GM10847 (cell line): ENCODE results near the gene CD247.

Source experiments
- POLR2A ChIP-seq: IDR thresholded peaks from 2 replicates; pipeline ENCODE4 v1.6.1; 2011; ENCODE audit not compliant: insufficient read length; ENCODE audit errors: extremely low read depth

Gene CD247

GRCh38 chr1:167431909-167432650, 86.2 kb downstream of the CD247 start:
- no peak for TF ChIP-seq POLR2A

DNA sequence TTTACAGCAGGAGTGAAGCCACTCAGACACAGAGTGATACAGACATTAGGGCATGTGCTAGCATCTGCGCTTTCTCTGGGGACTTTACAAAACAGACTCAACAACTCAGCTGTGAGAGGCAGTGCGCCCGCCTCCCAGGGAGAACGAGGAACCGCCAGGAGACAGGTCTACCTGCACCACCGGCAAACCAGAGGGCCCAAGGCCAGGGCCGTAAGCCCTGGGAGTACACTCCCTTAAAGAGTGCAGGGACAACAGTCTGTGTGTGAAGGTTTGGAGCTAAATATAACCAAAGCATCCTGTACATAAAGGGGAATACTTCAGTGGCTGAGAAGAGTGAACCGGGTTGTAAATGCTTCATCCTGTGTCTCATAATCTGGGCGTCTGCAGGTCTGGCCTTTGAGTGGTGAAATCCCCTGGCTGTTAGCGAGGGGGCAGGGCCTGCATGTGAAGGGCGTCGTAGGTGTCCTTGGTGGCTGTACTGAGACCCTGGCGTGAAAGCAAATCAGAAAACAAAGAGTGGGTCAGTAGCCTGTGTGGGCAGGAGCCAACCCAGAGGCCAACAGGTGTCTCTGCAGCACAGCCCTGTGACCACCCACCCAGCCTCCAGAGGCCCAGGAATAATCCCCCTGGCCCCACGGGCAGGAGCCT, 86.9 kb downstream of the CD247 start:
- TF ChIP-seq POLR2A, result no peak

GRCh38 chr1:167430849-167431242, 87.5 kb downstream of the CD247 start:
- no peak for TF ChIP-seq POLR2A

DNA sequence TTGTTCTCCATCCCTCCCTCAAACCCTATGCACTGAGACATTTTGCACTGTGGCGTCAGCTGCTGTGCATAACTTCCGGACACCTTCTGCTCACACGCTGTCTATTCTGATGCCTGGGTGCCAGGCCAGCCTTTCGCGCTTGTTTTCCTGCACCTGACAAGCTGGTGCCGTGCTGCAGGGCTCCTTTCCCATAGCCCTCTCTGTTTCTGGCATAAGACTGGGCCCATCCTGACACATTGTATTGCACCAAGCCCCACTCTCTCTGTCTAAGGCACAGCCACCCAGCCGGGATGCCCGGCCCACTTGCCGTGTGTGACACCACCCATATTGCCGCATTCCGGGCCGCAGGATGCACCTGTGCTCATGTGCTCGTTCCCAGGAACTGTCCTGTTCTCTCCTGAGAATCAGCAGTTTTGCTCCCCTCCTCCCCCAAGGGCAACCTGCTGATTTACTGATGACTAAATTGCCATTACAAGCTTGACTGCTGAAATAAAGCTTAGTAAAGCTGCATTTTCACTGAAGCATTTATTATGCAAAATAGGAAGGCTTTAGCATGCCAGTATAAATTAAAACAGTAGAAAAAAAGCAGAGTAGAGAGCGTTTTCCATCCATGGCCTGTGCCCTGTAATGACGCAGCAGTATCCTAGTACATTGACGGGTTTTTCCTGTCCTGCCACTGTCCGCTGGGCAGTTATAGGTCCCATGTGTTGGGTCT, 88.0 kb downstream of the CD247 start:
- TF ChIP-seq POLR2A, result no peak

DNA sequence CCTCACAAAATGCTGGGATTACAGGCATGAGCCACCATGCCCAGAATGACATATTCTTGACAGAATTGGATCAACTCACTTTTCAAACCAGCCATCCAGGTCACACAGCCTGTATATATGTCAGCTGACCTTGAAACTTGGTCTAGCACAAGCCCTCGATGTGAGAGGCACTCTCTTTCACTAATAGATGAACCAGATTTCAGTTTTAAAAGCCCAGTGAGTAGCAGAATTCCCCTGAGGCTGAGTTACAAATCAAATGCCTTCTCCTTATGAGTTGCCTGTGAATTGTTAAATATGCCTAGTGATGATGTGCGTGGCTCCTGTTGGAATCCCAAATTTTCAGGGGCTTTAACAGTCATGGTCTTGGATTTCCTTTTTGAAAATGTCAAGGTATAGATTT, 88.7 kb downstream of the CD247 start:
- TF ChIP-seq POLR2A, result no peak

DNA sequence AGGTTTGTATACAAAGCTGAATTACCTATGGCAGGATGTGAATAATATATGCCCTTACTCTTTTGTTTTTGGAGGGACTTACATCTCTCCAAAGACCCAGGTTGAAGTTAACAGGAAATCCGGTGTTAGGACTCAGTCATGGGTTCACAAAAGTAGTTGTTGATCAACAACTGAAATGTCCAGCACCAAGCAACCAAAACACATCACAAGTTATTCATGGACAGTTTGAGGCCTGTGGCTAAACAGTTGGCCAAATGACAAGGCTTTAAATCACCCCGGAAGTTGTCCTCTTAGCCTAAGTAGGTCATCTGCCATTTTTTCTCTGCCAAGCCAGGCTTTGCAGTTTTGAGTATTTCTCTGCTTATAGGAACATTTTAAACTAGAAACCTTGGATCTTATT, 89.9 kb downstream of the CD247 start:
- no peak for TF ChIP-seq POLR2A

DNA sequence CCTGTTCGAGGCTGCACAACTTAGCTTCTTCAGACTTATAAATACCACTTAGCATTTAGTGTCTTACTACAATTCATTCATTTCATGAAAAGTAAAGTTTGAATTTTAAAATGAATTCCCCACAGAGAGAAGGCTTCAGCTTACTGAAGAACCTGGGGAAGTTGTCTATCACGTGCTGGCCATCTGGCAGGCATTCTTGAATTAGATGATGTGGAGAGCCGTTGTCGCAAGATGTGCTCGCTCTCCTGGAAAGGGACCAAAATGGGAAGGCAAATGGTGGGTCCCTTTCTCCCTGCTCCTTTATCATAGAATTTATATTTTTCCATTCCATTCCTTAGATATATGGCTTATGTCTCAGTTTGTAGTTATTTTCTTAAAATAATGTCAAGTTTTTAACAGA, 90.5 kb downstream of the CD247 start:
- no peak for TF ChIP-seq POLR2A

GRCh38 chr1:167426716-167427115, 91.6 kb downstream of the CD247 start:
- no peak for TF ChIP-seq POLR2A

DNA sequence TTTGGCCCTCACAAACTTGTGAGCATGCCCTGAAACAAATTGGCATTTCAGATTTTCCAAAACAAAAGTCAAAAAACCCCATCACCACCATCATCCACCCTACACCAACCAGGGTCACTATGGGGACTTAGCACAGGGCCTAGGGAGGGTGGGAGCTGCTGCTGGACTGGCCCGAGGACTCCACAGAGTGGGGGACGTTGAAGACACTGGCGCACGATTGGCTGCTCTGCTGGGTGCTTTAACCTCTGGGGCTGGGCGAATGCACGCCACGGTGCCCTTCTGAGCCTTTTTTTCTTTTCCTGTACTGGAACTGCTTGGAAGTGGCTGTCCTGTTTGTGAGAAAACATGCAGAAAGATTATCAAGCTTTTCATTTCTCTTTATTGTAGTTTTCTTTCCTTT, 92.8 kb downstream of the CD247 start:
- TF ChIP-seq POLR2A, result no peak

- TF ChIP-seq POLR2A, result no peak
Observed at GRCh38 chr1:167423684-167424619, 94.4 kb downstream of the CD247 start.

GRCh38 chr1:167420510-167420909, 97.8 kb downstream of the CD247 start:
- TF ChIP-seq POLR2A, result no peak

DNA sequence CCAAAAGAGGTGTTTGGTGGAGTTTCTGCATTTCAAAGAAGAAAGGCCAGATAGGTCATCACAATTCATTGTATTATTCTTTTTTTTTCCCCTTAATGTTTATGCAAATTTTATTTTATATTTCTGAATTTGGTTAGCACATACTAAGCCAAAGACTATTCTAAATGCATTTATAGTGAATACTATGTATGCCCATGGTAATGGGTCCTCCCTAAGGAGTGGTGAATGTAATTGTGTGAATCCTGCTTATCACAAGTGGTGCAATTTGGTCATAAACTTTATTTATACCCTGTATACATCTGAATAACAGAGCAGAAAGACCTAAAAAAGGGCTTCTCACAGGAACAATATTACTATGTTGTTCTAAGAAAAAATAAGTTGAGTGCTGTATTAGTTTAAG, 99.1 kb downstream of the CD247 start:
- no peak for TF ChIP-seq POLR2A

DNA sequence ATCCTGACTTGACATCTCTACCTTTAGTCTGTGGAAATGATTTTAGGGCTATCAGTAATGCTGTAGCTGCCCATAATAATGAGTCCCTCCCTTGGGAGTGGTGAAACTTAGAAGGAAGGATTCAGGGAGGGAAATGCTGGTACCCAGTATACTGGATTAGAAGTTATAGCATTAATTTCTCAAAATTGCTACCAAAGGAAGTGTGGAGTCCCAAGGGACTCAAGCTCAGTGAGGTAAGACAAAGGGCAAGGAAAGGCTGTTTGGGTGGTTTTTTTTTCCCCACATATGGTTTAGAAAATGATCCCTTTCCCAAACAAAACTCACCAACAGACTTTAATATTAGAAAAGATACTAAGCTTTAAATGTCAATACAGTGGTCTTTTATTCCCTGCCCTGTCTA, 99.9 kb downstream of the CD247 start:
- TF ChIP-seq POLR2A, result no peak

DNA sequence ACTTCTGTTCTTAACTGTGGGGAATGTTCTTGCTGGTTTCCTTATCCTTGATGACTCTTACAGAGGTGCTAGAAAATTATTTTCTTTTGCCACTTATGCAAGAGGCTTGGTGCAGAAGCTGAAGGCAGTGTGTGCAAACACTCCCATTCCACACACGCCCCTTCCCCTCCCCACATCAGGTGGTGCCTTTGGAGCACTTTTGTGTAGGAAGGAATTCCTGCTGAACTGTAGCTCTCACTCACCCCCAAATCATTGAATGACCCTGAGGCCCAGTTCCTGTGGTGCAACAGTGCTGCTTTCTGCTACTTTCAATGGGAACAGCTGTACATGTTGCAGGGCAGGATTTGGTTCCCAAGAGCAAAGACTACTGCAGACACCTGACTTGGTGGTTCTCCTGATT, 101.8 kb downstream of the CD247 start:
- TF ChIP-seq POLR2A, result no peak

- no peak for TF ChIP-seq POLR2A
Observed at GRCh38 chr1:167413328-167413727, 105.0 kb downstream of the CD247 start.
